ENCODE data around the gene SMOC2.

GRCh38 chr6:168670401-168670985 lies 229.5 kb downstream of the SMOC2 start:
- TF ChIP-seq, protein P1, sequence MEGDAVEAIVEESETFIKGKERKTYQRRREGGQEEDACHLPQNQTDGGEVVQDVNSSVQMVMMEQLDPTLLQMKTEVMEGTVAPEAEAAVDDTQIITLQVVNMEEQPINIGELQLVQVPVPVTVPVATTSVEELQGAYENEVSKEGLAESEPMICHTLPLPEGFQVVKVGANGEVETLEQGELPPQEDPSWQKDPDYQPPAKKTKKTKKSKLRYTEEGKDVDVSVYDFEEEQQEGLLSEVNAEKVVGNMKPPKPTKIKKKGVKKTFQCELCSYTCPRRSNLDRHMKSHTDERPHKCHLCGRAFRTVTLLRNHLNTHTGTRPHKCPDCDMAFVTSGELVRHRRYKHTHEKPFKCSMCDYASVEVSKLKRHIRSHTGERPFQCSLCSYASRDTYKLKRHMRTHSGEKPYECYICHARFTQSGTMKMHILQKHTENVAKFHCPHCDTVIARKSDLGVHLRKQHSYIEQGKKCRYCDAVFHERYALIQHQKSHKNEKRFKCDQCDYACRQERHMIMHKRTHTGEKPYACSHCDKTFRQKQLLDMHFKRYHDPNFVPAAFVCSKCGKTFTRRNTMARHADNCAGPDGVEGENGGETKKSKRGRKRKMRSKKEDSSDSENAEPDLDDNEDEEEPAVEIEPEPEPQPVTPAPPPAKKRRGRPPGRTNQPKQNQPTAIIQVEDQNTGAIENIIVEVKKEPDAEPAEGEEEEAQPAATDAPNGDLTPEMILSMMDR (IDR thresholded peaks at IDR 0.05) = no peak
- no peak for TF ChIP-seq POLR2A (IDR thresholded peaks at IDR 0.05)

Data from Peyer's patch (tissue), 4 donors.